Tibial nerve (tissue), 3 donors: Measurements from ENCODE around the gene CNEP1R1.

Experiments
- CTCF ChIP-seq, 5 experiments: fragments of 200-600 bp in 3 of 5; fragments of 450-650 bp in 2 of 5; sonication (generic) in 3 of 5; IDR thresholded peaks; one replicate each; pipeline ENCODE4 v1.5.1; 2016 to 2019; ENCODE audit warnings: antibody characterized with exemption in 5 of 5, mild to moderate bottlenecking in 3 of 5, moderate library complexity in 2 of 5
- POLR2A ChIP-seq, 2 donors: fragments of 450-650 bp; IDR thresholded peaks; one replicate each; pipeline ENCODE4 v1.6.1; 2017; ENCODE audit warnings: antibody characterized with exemption in 2 of 2, mild to moderate bottlenecking in 2 of 2, moderate library complexity in 2 of 2

GRCh38 chr16:49998991-49999390 is 26.0 kb upstream of the CNEP1R1 start:
- TF ChIP-seq CTCF (IDR thresholded peaks at IDR 0.05) (no peak), POLR2A (IDR thresholded peaks at IDR 0.05) (no peak)
